T1000 (cell line): ENCODE data around the gene MGLL.
A peak's percentile ranks its signal among the peaks of the same experiment; 100 is the strongest.

Source experiments
- DNase-seq: peaks from one replicate; lab custom pipeline; 2025; ENCODE audit warnings: mixed read lengths; lab: John Stamatoyannopoulos, UW

MGLL gene

GRCh38 chr3:127774647-127775046, 47.7 kb downstream of the MGLL start:
- no peak for DNase-seq

- DNase-seq: no peak
Measured at GRCh38 chr3:127773752-127774395, 48.4 kb downstream of the MGLL start.

- no peak for DNase-seq
Measured at GRCh38 chr3:127772827-127773751, 49.2 kb downstream of the MGLL start.

- no peak for DNase-seq
Measured at GRCh38 chr3:127772273-127772672, 50.0 kb downstream of the MGLL start.

- no peak for DNase-seq
Measured at GRCh38 chr3:127771746-127772145, 50.6 kb downstream of the MGLL start.

GRCh38 chr3:127770671-127771355, 51.5 kb downstream of the MGLL start:
- DNase-seq: no peak

GRCh38 chr3:127769284-127770081, 52.8 kb downstream of the MGLL start:
- no peak for DNase-seq

- DNase-seq: peak; percentile 60
Measured at GRCh38 chr3:127768346-127769008, 53.8 kb downstream of the MGLL start.

GRCh38 chr3:127767126-127767525, 55.2 kb downstream of the MGLL start:
- no peak for DNase-seq

GRCh38 chr3:127765735-127766134, 56.6 kb downstream of the MGLL start:
- no peak for DNase-seq

- DNase-seq: no peak
Measured at GRCh38 chr3:127764841-127765362, 57.4 kb downstream of the MGLL start.

GRCh38 chr3:127764301-127764700, 58.0 kb downstream of the MGLL start:
- DNase-seq: no peak

GRCh38 chr3:127763816-127764215, 58.5 kb downstream of the MGLL start:
- DNase-seq: no peak

GRCh38 chr3:127763337-127763736, 59.0 kb downstream of the MGLL start:
- DNase-seq: no peak

- DNase-seq: no peak
Measured at GRCh38 chr3:127762787-127763105, 59.6 kb downstream of the MGLL start.

GRCh38 chr3:127762077-127762786, 60.1 kb downstream of the MGLL start:
- no peak for DNase-seq

GRCh38 chr3:127761441-127761801, 60.9 kb downstream of the MGLL start:
- DNase-seq: no peak

- DNase-seq: no peak
Measured at GRCh38 chr3:127760791-127761440, 61.4 kb downstream of the MGLL start.

GRCh38 chr3:127760361-127760760, 62.0 kb downstream of the MGLL start:
- no peak for DNase-seq

- DNase-seq: no peak
Measured at GRCh38 chr3:127759826-127760225, 62.5 kb downstream of the MGLL start.
